Glutamatergic neuron (in vitro differentiated cells): ENCODE data around the gene YTHDF2. TPM values are rescaled to one million over a fixed set of nuclear protein-coding genes. Genes with fewer than 3 reads are reported as not detected.
"Not testable (repeated sequence)": the region's sequence is repeated elsewhere in the genome, so short reads cannot be mapped to it uniquely, and the experiment has no call there.

Experiments used
- DNase-seq: peaks from one replicate; pipeline ENCODE4 v3.0.0; 2022
- H3K27ac Mint-ChIP-seq: one replicate; pipeline ENCODE4 v1.8.0; 2020; ENCODE audit warnings: mild to moderate bottlenecking, mixed read lengths, inconsistent platforms; ENCODE audit not compliant: unreplicated experiment
- H3K27me3 Mint-ChIP-seq: one replicate; pipeline ENCODE4 v1.8.0; 2020; ENCODE audit warnings: mild to moderate bottlenecking, moderate library complexity, mixed read lengths, inconsistent platforms; ENCODE audit not compliant: unreplicated experiment
- H3K36me3 Mint-ChIP-seq: one replicate; pipeline ENCODE4 v1.8.0; 2020; ENCODE audit warnings: mild to moderate bottlenecking, mixed read lengths, inconsistent platforms; ENCODE audit not compliant: unreplicated experiment
- H3K4me1 Mint-ChIP-seq: one replicate; pipeline ENCODE4 v1.8.0; 2020; ENCODE audit warnings: mild to moderate bottlenecking, low read depth, mixed read lengths, inconsistent platforms; ENCODE audit not compliant: unreplicated experiment
- H3K4me3 Mint-ChIP-seq: one replicate; pipeline ENCODE4 v1.8.0; 2020; ENCODE audit warnings: mild to moderate bottlenecking, mixed read lengths, inconsistent platforms; ENCODE audit not compliant: unreplicated experiment
- H3K9me3 Mint-ChIP-seq: one replicate; pipeline ENCODE4 v1.8.0; 2020; ENCODE audit warnings: mild to moderate bottlenecking, moderate library complexity, mixed read lengths, inconsistent platforms; ENCODE audit not compliant: unreplicated experiment
- CTCF ChIP-seq: fragments of 200-600 bp; sonication (generic); IDR thresholded peaks from one replicate; pipeline ENCODE4 v1.5.0; 2021; ENCODE audit not compliant: partially characterized antibody, unreplicated experiment
- total RNA-seq: library from RNA; stranded (reverse); fragmentation: NEBNext Ultra II Directional; extraction: Animal tissue kit (Norgen Biotek cat#: 25700); gene quantifications from one replicate; pipeline ENCODE4 v1.2.1, GENCODE V29; 2021; ENCODE audit not compliant: unreplicated experiment

The YTHDF2 gene
- total RNA-seq, 1 donor from 2014 or later = 130 TPM

DNA sequence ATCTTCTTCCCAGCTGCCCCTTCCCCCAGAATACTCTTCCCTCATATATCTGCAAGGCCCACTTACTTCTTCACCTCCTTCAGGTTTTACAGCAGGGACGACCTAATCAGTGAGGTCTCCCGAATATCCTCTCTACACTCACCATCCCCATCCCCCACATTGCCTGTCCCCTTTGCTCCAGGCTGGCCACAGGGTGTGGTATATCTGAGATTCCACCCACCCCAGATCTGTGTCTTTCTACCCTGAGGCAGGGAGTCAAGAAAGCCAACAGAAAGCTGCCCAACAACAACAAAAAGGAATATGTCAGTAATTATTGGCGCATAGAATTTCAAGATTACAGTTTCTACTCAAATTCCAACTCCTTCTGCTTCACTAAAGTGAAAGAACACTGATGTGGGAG lies 45.3 kb downstream of the YTHDF2 start:
- H3K27ac Mint-ChIP-seq = no peak overlapping the region
- peaks cover 2% of the 10 kb centered on the region for H3K9me3 Mint-ChIP-seq
- H3K27me3 Mint-ChIP-seq = peaks cover 8% of the 10 kb centered on the region
- peaks cover 12% of the 10 kb centered on the region for H3K4me1 Mint-ChIP-seq
- DNase-seq = no peak
- H3K4me3 Mint-ChIP-seq = no peak overlapping the region
- H3K36me3 Mint-ChIP-seq = no peaks in the 10 kb centered on the region
- no peak for TF ChIP-seq CTCF

GRCh38 chr1:28783363-28783762 lies 46.6 kb downstream of the YTHDF2 start:
- Mint-ChIP-seq H3K36me3 (no peaks in the 10 kb centered on the region), H3K27ac (no peak overlapping the region), H3K4me3 (no peak overlapping the region), H3K27me3 (peaks cover 4% of the 10 kb centered on the region), H3K9me3 (no peaks in the 10 kb centered on the region), H3K4me1 (peaks cover 12% of the 10 kb centered on the region)
- no peak for TF ChIP-seq CTCF
- no peak for DNase-seq

DNA sequence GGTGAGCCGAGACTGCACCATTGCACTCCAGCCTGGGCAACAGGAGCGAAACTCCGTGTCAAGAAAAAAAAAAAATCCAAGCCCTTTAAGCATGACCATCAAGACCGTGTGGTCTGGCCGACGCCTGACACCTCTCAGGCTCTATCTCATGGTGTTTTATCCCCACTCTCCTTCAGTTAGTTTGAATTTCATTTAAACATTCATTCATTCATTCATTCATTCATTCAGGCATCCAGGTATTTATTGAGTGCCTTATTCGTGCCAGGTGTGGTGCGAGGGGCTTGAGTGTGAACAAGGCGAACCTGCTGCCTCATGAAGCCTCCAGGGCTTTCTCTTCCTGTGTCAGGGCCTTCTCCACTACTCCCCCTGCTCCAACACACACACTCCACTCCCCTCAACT lies 52.7 kb downstream of the YTHDF2 start:
- TF ChIP-seq CTCF = no peak
- Mint-ChIP-seq H3K36me3 (no peaks in the 10 kb centered on the region), H3K4me3 (no peak overlapping the region), H3K27ac (no peak overlapping the region), H3K4me1 (peaks cover 10% of the 10 kb centered on the region), H3K9me3 (no peaks in the 10 kb centered on the region), H3K27me3 (peaks cover 8% of the 10 kb centered on the region)
- no peak for DNase-seq

GRCh38 chr1:28789816-28790215 lies 53.1 kb downstream of the YTHDF2 start:
- Mint-ChIP-seq H3K9me3 (no peaks in the 10 kb centered on the region), H3K4me3 (no peak overlapping the region), H3K36me3 (no peaks in the 10 kb centered on the region), H3K4me1 (peaks cover 10% of the 10 kb centered on the region), H3K27me3 (peaks cover 8% of the 10 kb centered on the region), H3K27ac (no peak overlapping the region)
- TF ChIP-seq CTCF = no peak
- no peak for DNase-seq

DNA sequence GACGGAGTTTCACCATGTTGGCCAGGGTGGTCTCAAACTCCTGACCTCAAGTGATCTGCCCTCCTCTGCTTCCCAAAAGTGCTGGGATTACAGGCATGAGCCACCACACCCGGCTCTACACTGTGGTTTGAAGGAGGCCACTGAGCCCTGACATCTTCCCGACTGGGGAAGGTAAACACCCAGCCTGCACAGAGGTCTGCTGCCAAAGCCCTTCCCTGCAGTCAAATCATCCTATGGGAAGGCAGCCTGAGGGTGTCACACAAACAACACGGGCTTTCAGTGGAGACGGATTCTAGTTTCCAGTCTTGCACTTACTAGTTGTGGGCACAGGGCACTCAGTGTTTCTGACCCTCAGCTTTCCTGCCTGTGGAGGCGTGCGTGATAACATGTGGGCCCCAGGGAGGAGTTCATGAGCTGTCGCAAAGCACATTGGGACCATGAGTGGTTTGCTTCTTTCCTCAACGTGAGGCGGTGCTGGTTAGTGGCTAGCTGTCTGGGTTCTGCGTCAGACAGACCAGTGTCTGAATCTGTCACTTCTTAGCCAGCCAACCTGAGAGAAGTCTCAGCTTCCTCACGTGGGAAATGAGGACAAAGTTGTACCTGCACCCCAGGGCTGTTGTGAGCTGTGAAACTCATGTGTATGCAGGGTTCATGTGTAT lies 53.8 kb downstream of the YTHDF2 start:
- H3K4me1 Mint-ChIP-seq = peaks cover 10% of the 10 kb centered on the region
- peaks cover 4% of the 10 kb centered on the region for H3K27me3 Mint-ChIP-seq
- no peaks in the 10 kb centered on the region for H3K9me3 Mint-ChIP-seq
- H3K36me3 Mint-ChIP-seq = no peaks in the 10 kb centered on the region
- no peak overlapping the region for H3K4me3 Mint-ChIP-seq
- DNase-seq = no peak
- no peak for TF ChIP-seq CTCF
- no peak overlapping the region for H3K27ac Mint-ChIP-seq

GRCh38 chr1:28791929-28792328 lies 55.2 kb downstream of the YTHDF2 start:
- H3K36me3 Mint-ChIP-seq, H3K27me3 Mint-ChIP-seq, DNase-seq, H3K27ac Mint-ChIP-seq, H3K4me3 Mint-ChIP-seq, H3K4me1 Mint-ChIP-seq, H3K9me3 Mint-ChIP-seq: not testable (repeated sequence)
